ENCODE results near the gene IL37.
"Not testable (repeated sequence)": the region's sequence is repeated elsewhere in the genome, so short reads cannot be mapped to it uniquely, and the experiment has no call there.

The IL37 gene

DNA sequence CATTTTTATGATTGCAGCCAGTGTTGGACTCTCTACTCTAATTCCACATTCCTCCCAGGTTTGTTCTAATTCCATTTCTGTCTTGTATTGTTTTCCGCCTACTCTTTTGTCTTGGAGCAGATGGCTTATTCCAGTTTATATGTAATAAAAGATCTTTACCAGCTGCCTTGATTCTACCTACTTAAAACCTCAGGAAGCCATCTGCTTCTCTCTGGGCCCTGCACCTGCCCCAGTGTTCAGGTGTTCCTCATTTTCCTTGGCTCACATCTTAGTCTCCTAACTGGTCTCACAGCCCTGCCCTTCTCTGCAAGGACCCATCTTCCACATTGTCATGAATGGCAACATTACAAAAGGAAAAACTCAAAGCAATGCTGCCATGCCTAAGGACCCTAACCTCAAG is 21.0 kb upstream of the IL37 start:
- no peak for DNase-seq (ENCODE audit: low read depth, low spot score)

DNA sequence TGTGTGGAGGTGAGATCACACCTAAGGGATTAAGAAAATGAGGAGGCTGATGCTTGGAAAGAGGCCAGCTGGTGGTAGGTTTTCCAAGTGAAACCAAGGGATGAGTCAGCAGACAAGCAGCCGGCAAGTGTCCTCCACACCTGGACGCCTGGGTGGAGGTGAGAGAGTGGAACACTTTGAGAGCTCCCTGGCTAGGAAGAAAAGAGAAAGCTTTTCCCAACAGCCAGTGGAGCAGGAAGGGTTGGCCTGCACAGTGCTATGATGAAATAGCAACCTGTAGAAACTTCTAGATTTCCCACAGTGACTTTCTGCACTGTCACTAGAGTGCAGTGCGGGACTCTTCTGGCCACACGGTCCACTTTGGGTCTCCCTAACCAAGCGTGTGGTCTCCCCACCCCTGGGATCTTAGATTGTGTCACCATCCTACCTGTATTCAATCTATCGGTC is 19.6 kb upstream of the IL37 start:
- DNase-seq (ENCODE audit: low read depth, low spot score), result no peak

DNA sequence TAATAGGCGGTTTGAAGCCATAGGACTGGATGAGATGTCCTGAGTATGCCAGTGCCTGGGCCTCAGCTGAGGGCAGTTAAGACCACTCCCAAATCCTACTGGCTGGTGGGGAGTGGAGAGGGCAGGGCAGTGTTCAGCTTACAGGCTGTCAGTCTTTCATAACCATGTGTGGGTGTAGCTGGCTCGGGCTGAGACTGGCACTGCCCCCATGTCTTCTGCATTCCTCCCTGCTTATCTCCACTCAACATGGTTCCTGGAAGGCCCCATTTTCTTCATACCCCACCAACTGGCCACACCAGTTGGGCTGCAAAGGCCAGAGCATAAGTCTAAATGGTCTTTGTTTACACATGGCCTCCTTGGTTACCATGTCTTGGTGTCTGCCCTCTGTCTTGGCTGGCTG is 17.2 kb upstream of the IL37 start:
- no peak for DNase-seq (ENCODE audit: low read depth, low spot score)

DNA sequence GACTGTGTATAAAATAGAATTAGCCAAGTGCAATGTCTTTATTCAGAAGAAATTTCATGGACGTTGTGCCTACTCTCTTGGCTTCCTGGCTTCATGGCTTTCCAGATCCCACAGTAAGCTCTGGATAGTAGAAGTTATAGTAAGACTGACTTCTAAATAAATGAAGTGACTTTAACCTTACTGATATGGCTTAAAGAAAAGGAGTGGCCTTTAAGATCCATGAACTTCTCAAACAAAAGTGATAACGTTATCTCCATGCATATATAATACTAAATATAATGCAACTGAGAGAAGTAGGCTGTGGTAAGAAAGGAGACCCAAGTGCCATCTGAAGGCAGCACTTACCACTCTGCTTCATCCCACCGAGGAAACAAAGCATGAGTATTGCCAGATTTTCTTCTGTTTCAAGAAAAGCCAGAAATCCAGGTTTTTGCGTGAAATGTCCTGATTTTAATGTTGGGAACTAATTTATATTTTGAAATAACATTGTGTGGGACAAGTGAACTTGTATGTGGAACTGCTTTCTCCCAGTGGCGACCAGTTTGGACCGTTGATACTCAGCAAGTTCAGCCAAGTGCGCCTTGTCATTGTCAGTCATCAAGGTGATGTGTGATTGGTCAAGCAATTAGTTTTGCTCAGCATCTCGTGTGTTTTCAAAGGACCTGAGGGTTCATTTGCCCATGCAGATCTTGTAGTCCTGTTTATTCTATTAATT is 13.9 kb upstream of the IL37 start:
- DNase-seq (ENCODE audit: low read depth, low spot score), result no peak

DNA sequence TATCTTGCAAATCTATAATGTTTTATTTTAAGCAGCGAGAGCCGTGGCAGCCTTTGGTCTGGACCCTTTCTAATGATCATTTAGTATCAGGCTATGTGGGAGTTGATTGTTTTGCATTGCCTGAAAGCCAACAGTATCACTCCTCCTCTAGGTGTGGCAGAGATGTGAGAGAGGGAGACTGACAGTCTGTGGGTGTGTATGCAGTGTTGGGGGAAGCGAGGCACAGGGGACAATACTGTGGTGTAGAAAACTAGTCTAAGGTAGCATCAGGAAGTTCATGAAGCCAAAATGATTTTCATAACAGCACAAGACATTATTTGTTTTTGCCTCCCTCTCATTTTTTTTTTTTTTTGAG is 13.4 kb upstream of the IL37 start:
- DNase-seq (ENCODE audit: low read depth, low spot score), result no peak

DNA sequence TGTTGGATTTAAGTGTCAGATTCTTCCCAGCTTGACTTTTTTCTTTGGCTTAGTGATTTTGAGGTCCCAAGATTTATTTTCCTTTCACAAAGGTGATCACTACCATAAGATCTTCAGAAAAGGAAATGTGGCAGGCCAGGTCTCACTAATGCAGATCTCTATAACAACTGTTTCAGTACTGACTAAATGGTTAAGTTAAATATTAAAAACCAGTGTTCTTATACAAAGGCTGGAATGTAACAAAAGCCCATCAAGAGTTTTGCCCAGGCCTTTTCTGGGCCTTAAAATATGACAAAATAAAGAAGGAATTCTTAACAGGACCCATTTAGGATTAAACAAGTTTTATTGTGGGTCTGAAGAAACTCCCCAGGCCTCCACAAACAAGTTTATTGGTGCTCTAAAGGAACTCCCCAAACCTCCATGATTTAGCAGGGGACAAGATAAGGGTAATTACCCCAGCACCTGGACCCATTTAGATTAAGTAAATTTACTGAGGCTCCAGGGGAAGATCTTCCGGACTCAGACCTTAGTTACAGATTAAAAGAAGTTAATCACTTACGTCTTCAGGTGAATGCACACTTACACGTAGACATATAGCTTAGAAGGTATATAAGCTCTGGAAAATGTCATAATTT is 9.4 kb upstream of the IL37 start:
- not testable (repeated sequence) for DNase-seq (ENCODE audit: low read depth, low spot score)

DNA sequence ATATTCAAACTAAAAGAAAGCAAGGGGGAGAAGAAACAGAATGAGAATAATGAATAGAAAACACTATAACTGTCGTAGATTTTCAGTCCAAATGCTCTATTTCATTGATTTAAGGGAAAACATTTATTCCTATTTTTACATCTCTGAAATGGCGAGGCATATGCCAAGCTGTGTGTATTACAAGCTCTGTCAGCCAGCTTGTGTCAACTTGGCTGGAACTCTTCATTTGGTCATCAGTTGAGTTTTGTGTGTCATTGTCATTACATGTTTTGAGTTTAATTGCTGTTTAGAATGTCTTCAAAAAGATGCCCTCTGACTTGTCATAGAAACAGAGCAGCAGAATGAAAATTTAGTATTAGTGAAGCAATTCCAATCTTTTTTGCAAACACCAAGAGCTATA is 8.1 kb upstream of the IL37 start:
- DNase-seq (ENCODE audit: low read depth, low spot score), result no peak

DNA sequence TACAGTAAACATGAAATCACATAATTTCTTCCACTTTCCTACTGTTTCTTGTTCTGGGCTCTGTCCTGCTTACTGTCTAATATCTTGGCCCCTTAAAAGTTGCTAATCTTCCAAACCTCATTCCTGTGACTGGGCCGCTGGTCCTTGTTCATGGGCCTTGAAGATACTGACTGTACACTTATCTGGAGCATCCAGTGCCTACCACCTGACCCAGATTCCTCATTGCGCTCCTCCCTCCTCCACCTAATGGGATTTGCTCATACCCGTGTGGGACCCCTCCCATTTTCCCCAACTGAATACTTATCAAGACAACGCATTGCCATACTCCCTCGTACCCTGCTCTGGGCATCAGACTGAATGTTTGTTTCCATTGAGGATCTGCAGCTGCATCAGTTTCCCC is 6.1 kb upstream of the IL37 start:
- no peak for DNase-seq (ENCODE audit: low read depth, low spot score)

DNA sequence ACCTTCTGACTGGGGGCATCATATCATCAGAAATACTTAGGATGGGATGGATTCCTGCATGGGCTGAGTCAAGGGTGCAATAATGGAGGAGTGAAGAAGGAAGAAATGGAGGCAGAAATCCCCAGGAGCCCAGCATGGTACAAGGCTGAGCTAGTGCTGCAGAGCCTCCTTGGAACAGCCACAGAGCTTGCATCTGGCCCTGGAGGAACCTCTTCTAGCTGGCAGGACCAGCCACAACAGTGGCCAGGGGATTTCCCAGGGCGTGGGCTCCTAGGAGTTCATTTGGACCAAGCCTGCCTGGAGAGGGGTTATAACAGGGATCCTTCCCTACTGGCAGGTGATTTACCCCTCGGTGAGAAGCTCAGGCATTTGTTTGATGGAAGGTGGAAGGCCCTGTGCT is 4.7 kb upstream of the IL37 start:
- no peak for DNase-seq (ENCODE audit: low read depth, low spot score)

DNA sequence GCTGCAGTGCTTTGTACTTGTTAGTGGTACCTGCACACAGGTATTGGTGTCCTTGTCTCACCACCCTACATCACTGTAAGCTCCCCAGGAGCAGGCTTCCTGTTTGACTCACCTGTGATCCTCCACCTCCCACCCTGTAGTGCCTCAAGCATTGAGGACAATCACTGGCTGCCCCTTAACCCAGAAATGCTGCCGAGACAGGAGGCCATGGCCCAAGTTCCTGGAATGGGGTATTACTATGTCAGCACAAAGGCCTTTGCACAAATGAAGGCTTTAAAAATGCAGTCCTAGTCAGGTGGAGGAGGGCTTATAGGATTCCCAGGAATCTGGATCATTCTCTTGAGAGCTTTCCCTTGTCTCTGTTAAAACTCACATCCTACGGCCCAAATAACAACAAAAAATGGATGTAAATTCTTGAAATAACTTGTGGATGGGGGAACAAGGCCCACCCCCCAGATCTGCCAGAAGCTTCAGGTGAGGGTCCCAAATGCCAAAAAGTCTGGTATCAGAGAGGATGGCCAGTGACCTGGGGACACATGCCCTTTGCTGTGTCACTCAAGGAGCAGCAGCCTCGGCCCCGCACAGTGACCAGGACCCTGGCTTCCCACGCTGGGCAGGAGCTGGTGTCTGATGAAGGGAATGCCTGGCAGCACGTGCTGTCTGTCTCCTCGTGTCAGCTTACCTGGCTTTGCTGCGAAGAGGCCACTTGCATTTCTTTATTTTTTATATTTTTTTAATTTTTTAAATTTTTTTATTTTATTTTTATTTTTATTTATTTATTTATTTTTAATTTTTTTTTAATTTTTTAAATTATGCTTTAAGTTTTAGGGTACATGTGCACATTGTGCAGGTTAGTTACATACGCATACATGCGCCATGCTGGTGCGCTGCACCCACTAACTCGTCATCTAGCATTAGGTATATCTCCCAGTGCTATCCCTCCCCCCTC is 3.7 kb upstream of the IL37 start:
- no peak for DNase-seq (ENCODE audit: low read depth, low spot score)

DNA sequence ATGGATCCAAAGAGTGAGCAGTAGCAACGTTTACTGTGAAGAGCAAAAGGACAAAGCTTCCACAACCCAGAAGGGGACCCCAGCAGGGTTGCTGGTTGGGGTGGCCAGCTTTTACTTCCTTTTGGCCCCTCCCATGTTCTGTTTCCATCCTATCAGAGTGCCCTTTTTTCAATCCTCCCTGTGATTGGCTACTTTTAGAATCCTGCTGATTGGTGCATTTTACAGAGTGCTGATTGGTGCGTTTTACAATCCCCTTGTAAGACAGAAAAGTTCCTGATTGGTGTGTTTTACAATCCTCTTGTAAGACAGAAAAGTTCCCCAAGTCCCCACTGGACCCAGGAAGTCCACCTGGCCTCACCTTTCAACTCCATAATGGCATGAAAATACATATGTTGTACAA is 2.4 kb upstream of the IL37 start:
- not testable (repeated sequence) for DNase-seq (ENCODE audit: low read depth, low spot score)

DNA sequence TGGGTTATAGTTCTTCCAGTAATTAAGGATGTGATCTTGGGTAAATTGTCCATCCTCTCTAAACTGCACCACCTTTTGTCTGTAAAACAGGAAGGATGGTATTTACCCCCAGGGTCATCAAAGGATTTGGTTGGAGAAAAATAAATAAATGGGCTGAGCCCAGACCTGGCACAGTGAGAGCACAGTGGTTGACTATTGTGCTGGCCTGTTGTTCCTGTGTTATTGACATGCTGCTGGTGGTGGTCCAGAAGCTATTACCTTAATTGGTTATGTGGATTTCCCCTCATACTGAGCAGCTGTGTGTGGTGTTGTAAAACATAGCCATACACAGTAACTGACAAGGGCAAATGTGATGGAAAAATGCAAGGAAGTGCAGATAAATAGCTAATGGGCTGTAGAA is 746 bp upstream of the IL37 start:
- DNase-seq (ENCODE audit: low read depth, low spot score), result no peak

DNA sequence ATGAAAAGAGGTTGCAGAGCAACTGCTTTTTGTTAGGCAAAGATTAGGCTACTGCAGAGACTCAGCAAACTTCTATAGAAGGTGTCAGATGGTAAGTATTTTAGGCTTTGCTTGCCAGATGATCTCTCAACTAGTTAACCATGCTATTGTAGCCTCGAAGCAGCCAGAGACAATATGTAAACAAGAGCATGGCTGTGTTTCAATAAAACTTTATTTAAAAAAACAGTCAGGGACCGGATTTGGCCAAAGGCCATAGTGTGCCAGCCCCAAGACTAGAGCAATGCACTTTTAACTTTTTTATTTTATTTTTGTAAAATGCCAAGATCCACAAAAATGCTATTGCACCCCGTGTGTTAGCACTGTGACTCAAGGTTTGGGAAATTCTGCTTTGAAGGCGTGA is 1.4 kb downstream of the IL37 start:
- DNase-seq (ENCODE audit: low read depth, low spot score), result no peak

DNA sequence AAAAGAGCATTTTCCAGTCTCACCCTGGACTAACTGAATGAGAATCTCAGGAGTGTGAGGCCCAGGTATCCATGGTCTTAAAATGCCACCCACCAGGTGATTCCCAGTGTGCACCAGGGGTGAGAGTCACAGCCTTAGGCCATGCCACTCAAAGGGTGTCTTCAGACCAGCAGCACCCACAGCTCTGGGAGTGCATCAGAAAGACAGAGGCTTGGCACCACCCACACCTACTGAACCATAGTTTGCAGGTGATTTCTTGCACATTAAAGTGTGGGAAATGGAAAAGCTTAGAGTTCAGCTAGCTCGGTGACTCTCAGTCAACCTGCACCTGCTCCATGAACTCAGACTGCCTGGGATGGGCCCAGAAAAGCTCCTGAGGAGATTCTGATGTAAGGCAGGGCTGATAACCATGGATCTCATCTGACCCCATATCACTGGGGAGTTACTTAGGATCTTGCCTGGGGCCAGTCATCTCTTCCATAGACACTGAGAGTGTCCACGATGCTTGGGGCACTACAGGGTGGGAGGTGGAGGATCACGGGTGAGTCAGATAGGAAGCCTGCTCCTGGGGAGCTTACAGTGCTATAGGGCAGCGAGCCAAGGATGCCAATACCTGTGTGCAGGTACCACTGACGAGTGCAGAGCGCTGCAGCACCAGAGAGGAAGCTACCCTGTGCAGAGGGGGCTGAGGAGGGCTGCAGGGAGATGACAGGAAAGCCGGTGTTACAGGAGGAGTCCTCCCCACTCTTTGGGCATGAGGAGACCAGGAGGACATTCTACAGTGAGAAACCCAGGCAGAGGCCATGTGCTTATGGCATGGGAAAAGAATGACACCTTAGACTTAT is 4.6 kb downstream of the IL37 start:
- no peak for DNase-seq (ENCODE audit: low read depth, low spot score)

DNA sequence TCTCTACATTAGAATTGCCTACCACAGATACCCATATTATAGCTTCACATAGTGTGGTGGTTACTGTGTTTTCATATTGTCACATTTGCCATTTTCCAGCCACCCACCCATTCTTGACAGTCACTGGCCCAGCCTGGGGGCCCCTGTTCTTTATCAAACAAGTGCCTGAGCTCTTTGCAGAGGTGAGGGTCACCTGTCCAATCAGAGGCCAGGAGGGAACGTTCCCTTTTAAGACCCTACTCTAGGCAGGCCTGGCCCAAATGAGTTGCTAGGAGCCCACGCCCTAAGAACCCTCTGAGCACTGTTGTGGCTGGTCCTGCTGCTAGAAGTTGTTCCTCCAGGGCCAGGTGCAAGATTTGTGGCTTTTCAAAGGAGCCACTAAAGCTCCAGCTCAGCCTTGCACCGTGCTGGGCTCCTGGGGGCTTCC is 5.2 kb downstream of the IL37 start:
- no peak for DNase-seq (ENCODE audit: low read depth, low spot score)

DNA sequence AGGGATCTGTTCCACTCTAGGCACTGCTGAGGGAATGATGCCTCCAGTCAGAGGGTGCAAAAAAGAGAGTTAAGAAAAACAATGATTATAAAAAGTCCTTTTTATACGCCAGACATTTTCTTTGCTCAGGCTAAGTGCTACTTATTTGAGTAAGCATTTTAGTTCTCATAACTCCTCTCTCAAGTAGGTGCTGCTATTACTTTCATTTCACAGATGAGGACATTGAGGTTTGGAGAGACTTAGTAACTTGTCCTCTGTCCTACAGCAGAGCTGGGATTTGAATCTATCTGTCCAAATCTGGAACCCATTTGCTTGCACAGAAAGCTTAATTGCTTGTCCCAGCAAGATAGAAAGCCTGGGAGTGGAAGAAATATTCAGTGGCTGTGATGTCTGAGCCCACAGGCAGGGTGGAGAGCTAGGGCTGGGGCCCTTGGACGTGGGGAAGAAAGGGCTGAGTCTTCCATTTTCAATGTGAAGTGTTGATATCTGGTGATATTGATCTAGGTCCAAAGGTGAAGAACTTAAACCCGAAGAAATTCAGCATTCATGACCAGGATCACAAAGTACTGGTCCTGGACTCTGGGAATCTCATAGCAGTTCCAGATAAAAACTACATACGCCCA is 5.8 kb downstream of the IL37 start:
- DNase-seq (ENCODE audit: low read depth, low spot score), result no peak

DNA sequence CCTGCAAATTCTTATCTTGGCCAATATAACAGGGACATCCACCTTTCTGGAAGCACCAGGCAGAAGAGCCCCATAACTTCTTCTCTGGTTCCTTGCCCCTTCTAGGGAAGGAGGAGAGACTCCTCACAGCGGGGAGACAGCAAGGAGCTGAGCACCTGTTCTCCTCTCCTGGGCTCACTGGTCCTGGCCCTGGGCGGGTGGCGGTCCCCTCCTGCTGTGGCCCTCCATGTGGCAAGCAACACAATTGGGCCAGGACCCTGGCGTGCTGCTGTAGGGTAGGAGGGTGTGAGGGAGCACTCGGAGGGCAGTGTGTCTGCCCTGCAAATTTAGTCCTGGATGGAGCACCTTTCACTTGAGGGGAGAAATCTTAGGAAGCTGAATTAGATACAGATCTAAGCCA is 6.9 kb downstream of the IL37 start:
- no peak for DNase-seq (ENCODE audit: low read depth, low spot score)

DNA sequence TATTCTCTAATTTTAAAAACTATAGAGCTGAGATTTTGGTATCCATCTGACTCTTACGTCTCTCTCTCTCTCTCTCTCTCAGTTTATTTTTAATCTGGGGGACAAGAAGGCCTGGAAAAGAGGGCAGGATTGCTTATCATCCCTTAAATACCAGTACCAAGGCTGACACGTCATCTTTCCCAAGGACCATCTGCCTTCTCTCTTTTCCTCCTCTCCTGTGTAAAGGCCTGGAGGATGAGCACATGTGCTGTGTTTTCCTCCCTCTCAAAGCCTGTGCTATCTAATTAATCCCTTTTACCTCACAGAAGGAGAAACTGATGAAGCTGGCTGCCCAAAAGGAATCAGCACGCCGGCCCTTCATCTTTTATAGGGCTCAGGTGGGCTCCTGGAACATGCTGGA is 7.3 kb downstream of the IL37 start:
- DNase-seq (ENCODE audit: low read depth, low spot score), result no peak

DNA sequence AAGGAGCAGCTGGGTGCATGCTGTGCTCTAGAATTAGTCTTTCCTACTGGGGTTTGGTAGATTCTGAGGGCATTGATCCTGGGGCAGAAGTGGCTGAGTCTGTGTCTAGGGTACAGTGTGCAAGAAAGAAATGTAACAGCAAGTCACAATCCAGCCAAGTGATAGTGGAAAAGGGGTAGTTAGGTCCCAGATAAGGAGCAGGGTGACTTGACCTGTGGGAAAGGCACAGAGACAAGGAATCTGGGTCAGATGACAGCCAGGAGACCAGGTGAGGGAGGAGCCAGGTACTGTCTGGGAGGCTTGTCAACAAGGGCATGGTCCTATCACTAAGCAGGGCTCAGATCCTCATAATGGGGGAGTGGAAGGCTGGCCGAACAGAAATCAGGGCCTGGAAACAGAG is 8.1 kb downstream of the IL37 start:
- DNase-seq (ENCODE audit: low read depth, low spot score), result no peak

DNA sequence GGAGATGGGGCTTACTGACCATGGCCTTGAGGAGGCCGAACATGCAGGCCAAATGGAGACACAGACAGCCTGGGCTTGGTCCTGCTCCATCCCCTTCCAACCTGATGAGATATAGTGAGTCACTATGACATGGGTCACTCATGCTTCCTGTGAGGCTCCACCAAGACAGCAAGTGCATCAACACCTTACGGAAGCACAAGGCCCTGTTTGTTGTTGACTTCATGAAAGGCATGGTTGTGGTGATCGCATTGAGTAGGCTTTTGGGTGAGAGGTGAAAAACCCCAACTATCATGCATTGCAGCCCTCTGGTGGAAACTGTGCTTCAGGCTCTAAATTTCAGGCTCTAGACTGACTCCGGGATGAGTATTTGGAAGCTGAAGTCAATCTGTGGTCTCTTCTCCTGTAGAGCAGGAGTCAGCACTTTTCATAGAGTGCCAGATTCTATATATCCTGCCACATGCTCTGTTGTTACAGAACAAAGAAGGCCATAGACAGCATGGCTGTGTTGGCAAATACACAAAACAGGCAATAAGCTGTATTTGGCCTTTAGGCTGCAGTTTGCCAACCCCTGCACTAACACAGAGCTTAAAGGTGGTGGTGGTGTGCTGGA is 10.1 kb downstream of the IL37 start:
- no peak for DNase-seq (ENCODE audit: low read depth, low spot score)

DNA sequence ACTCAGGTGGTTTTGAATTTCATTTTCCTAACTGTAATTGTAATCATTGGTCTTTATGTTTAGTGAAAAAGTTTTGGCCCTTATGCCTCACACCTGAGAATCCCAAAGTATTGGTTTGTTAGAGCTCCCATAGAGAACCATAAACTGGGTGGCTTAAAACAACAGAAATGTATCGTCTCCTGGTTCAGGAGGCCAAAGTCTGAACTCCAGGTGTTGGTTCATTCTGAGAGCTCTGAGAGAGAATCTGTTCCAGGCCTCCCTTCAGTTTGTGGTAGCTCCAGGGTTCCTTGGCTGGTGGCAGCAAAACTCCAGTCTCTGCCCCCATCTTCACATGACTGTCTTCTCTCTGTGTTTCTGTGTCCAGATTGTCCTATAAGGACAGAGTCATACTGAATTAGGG is 11.0 kb downstream of the IL37 start:
- DNase-seq (ENCODE audit: low read depth, low spot score), result no peak

Data from astrocyte of the hippocampus (primary cell).